Glutamatergic neuron (in vitro differentiated cells): ENCODE measurements around the gene SLC9B1. TPM values are rescaled to one million over a fixed set of nuclear protein-coding genes. Genes with fewer than 3 reads are reported as not detected.
"Not testable (repeated sequence)": the region's sequence is repeated elsewhere in the genome, so short reads cannot be mapped to it uniquely, and the experiment has no call there.

ENCODE experiments used
- DNase-seq: peaks from one replicate; pipeline ENCODE4 v3.0.0; 2022
- H3K27ac Mint-ChIP-seq: one replicate; pipeline ENCODE4 v1.8.0; 2020; ENCODE audit warnings: mild to moderate bottlenecking, mixed read lengths, inconsistent platforms; ENCODE audit not compliant: unreplicated experiment
- H3K27me3 Mint-ChIP-seq: one replicate; pipeline ENCODE4 v1.8.0; 2020; ENCODE audit warnings: mild to moderate bottlenecking, moderate library complexity, mixed read lengths, inconsistent platforms; ENCODE audit not compliant: unreplicated experiment
- H3K36me3 Mint-ChIP-seq: one replicate; pipeline ENCODE4 v1.8.0; 2020; ENCODE audit warnings: mild to moderate bottlenecking, mixed read lengths, inconsistent platforms; ENCODE audit not compliant: unreplicated experiment
- H3K4me1 Mint-ChIP-seq: one replicate; pipeline ENCODE4 v1.8.0; 2020; ENCODE audit warnings: mild to moderate bottlenecking, low read depth, mixed read lengths, inconsistent platforms; ENCODE audit not compliant: unreplicated experiment
- H3K4me3 Mint-ChIP-seq: one replicate; pipeline ENCODE4 v1.8.0; 2020; ENCODE audit warnings: mild to moderate bottlenecking, mixed read lengths, inconsistent platforms; ENCODE audit not compliant: unreplicated experiment
- H3K9me3 Mint-ChIP-seq: one replicate; pipeline ENCODE4 v1.8.0; 2020; ENCODE audit warnings: mild to moderate bottlenecking, moderate library complexity, mixed read lengths, inconsistent platforms; ENCODE audit not compliant: unreplicated experiment
- total RNA-seq: library from RNA; stranded (reverse); fragmentation: NEBNext Ultra II Directional; extraction: Animal tissue kit (Norgen Biotek cat#: 25700); gene quantifications from one replicate; pipeline ENCODE4 v1.2.1, GENCODE V29; 2021; ENCODE audit not compliant: unreplicated experiment
- TF ChIP-seq, protein P1 (sequence below): fragments of 200-600 bp; sonication (generic); IDR thresholded peaks from one replicate; pipeline ENCODE4 v1.5.0; 2021; ENCODE audit not compliant: partially characterized antibody, unreplicated experiment

The SLC9B1 gene
- total RNA-seq, 1 donor from 2014 or later: 3.1 TPM

DNA sequence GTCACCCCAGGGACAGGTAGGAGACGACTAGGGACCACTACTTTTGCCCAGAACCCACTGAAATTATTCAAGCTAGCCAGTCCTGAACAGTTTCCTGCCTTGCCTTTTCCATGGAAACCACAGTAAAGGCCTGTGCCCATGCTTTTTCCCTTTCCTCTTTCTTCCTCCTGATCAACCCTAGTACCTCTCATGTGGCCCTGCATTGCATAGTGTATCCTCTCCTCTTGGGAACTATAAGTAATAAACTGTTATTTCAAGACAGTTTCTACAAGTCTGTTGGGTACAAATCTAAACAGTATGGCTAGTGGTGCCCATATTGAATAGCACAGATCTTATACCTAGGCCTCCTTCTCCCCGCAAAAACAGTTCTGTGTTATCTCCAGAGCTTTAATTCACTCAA lies 136.2 kb downstream of the SLC9B1 start:
- peaks cover 2% of the 10 kb centered on the region for H3K27me3 Mint-ChIP-seq
- peaks cover 3% of the 10 kb centered on the region for H3K36me3 Mint-ChIP-seq
- H3K4me1 Mint-ChIP-seq: no peaks in the 10 kb centered on the region
- no peak overlapping the region for H3K27ac Mint-ChIP-seq
- TF ChIP-seq, protein P1, sequence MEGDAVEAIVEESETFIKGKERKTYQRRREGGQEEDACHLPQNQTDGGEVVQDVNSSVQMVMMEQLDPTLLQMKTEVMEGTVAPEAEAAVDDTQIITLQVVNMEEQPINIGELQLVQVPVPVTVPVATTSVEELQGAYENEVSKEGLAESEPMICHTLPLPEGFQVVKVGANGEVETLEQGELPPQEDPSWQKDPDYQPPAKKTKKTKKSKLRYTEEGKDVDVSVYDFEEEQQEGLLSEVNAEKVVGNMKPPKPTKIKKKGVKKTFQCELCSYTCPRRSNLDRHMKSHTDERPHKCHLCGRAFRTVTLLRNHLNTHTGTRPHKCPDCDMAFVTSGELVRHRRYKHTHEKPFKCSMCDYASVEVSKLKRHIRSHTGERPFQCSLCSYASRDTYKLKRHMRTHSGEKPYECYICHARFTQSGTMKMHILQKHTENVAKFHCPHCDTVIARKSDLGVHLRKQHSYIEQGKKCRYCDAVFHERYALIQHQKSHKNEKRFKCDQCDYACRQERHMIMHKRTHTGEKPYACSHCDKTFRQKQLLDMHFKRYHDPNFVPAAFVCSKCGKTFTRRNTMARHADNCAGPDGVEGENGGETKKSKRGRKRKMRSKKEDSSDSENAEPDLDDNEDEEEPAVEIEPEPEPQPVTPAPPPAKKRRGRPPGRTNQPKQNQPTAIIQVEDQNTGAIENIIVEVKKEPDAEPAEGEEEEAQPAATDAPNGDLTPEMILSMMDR: no peak
- no peak for DNase-seq
- H3K4me3 Mint-ChIP-seq: no peak overlapping the region
- peaks cover 2% of the 10 kb centered on the region for H3K9me3 Mint-ChIP-seq

- TF ChIP-seq, protein P1: no peak
- no peaks in the 10 kb centered on the region for H3K4me1 Mint-ChIP-seq
- peaks cover 2% of the 10 kb centered on the region for H3K9me3 Mint-ChIP-seq
- H3K27me3 Mint-ChIP-seq: peaks cover 2% of the 10 kb centered on the region
- DNase-seq: no peak
- peaks cover 10% of the 10 kb centered on the region for H3K36me3 Mint-ChIP-seq
- H3K27ac Mint-ChIP-seq: no peak overlapping the region
- H3K4me3 Mint-ChIP-seq: no peak overlapping the region
These were observed 138.2 kb downstream of the SLC9B1 start for GRCh38 chr4:102881343-102881742.

DNA sequence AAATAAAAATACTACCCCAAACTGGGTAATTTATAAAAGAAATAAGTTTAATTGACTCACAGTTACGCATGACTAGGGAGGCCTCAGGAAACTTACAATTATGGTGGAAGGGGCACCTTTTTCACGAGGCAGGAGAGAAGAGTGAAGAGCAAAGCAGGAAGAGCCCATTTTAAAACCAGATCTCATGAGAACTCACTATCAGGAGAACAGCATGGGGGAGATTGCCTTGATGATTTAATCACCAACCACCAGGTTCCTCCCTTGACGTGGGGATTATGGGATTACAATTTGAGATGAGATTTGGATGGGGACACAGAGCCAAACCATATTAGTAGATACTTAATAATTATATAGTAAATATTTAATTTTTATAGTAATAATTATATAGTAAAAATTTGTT lies 140.6 kb downstream of the SLC9B1 start:
- Mint-ChIP-seq H3K27ac (no peak overlapping the region), H3K36me3 (peaks cover 10% of the 10 kb centered on the region), H3K27me3 (peaks cover 2% of the 10 kb centered on the region), H3K4me1 (no peaks in the 10 kb centered on the region), H3K4me3 (no peak overlapping the region), H3K9me3 (peaks cover 2% of the 10 kb centered on the region)
- TF ChIP-seq, protein P1: no peak
- no peak for DNase-seq

DNA sequence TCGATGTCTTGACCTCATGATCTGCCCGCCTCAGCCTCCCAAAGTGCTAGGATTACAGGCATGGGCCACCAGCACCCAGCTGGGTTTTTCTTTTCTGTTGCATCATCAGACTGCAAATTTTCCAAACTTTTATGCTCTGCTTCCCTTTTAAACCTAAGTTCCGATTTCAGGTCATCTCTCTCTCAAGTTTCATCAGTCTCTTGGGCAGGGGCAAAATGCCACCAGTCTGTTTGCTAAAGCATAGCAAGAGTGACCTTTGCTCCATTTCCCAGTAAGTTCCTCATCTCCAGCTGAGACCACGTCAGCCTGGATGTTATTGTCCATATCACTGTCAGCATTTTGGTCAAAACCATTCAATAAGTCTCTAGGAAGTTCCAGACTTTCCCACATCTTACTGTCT lies 141.2 kb downstream of the SLC9B1 start:
- not testable (repeated sequence) for H3K27me3 Mint-ChIP-seq, H3K27ac Mint-ChIP-seq, H3K4me3 Mint-ChIP-seq, H3K4me1 Mint-ChIP-seq, DNase-seq, H3K9me3 Mint-ChIP-seq
- H3K36me3 Mint-ChIP-seq: peaks cover 10% of the 10 kb centered on the region

GRCh38 chr4:102877477-102878106 lies 141.9 kb downstream of the SLC9B1 start:
- DNase-seq, H3K27me3 Mint-ChIP-seq, H3K4me1 Mint-ChIP-seq, H3K9me3 Mint-ChIP-seq, H3K27ac Mint-ChIP-seq, H3K4me3 Mint-ChIP-seq: not testable (repeated sequence)
- peaks cover 10% of the 10 kb centered on the region for H3K36me3 Mint-ChIP-seq

GRCh38 chr4:102871772-102872171 lies 147.7 kb downstream of the SLC9B1 start:
- Mint-ChIP-seq H3K4me3 (no peak overlapping the region), H3K9me3 (peaks cover 3% of the 10 kb centered on the region), H3K4me1 (no peaks in the 10 kb centered on the region), H3K27me3 (no peaks in the 10 kb centered on the region), H3K36me3 (peaks cover 2% of the 10 kb centered on the region), H3K27ac (no peak overlapping the region)
- no peak for DNase-seq
- TF ChIP-seq, protein P1: no peak
